Activated naive CD4-positive, alpha-beta T cell treated with anti-CD3 and anti-CD28 coated beads, Interleukin-2, amount 50 U/mL, for 24 hours (primary cell): ENCODE results near the gene PARVB.

Source experiments
- H3K27ac Mint-ChIP-seq: one replicate; pipeline ENCODE4 v1.8.0; 2021; ENCODE audit warnings: mild to moderate bottlenecking, mixed read lengths
- H3K27me3 Mint-ChIP-seq: one replicate; pipeline ENCODE4 v1.8.0; 2021; ENCODE audit warnings: mixed read lengths
- H3K36me3 Mint-ChIP-seq: one replicate; pipeline ENCODE4 v1.8.0; 2021; ENCODE audit warnings: mixed read lengths
- H3K4me1 Mint-ChIP-seq: one replicate; pipeline ENCODE4 v1.8.0; 2021; ENCODE audit warnings: mixed read lengths
- H3K4me3 Mint-ChIP-seq: one replicate; pipeline ENCODE4 v1.8.0; 2021; ENCODE audit warnings: mild to moderate bottlenecking, mixed read lengths
- H3K9me3 Mint-ChIP-seq: one replicate; pipeline ENCODE4 v1.8.0; 2021; ENCODE audit warnings: mixed read lengths

PARVB gene

GRCh38 chr22:44030702-44031082 is 6.6 kb downstream of the PARVB start:
- H3K27me3 Mint-ChIP-seq: peaks cover 12% of the 10 kb centered on the region
- H3K36me3 Mint-ChIP-seq: no peaks in the 10 kb centered on the region
- H3K4me3 Mint-ChIP-seq: no peak overlapping the region
- H3K27ac Mint-ChIP-seq: no peak overlapping the region
- H3K4me1 Mint-ChIP-seq: peaks cover 18% of the 10 kb centered on the region
- H3K9me3 Mint-ChIP-seq: no peaks in the 10 kb centered on the region

- Mint-ChIP-seq H3K36me3 (no peaks in the 10 kb centered on the region), H3K9me3 (no peaks in the 10 kb centered on the region), H3K27ac (peak overlapping the region; percentile 14), H3K4me3 (no peak overlapping the region), H3K27me3 (peaks cover 6% of the 10 kb centered on the region), H3K4me1 (peaks cover 14% of the 10 kb centered on the region)
Observed at GRCh38 chr22:44031158-44031952, 7.3 kb downstream of the PARVB start.

- Mint-ChIP-seq H3K27me3 (peaks cover 2% of the 10 kb centered on the region), H3K9me3 (no peaks in the 10 kb centered on the region), H3K36me3 (no peaks in the 10 kb centered on the region), H3K4me1 (peaks cover 6% of the 10 kb centered on the region), H3K27ac (no peak overlapping the region), H3K4me3 (no peak overlapping the region)
Observed at GRCh38 chr22:44032126-44032730, 8.1 kb downstream of the PARVB start.

- H3K9me3 Mint-ChIP-seq: no peaks in the 10 kb centered on the region
- no peaks in the 10 kb centered on the region for H3K36me3 Mint-ChIP-seq
- H3K27me3 Mint-ChIP-seq: peaks cover 2% of the 10 kb centered on the region
- H3K4me3 Mint-ChIP-seq: no peak overlapping the region
- peaks cover 6% of the 10 kb centered on the region for H3K4me1 Mint-ChIP-seq
- no peak overlapping the region for H3K27ac Mint-ChIP-seq
Observed at GRCh38 chr22:44033287-44033686, 9.2 kb downstream of the PARVB start.

GRCh38 chr22:44033694-44034093 is 9.6 kb downstream of the PARVB start:
- Mint-ChIP-seq H3K27ac (no peak overlapping the region), H3K4me1 (peaks cover 6% of the 10 kb centered on the region), H3K9me3 (no peaks in the 10 kb centered on the region), H3K27me3 (peaks cover 2% of the 10 kb centered on the region), H3K36me3 (no peaks in the 10 kb centered on the region), H3K4me3 (no peak overlapping the region)

- Mint-ChIP-seq H3K27ac (no peak overlapping the region), H3K27me3 (no peaks in the 10 kb centered on the region), H3K36me3 (no peaks in the 10 kb centered on the region), H3K4me1 (peaks cover 4% of the 10 kb centered on the region), H3K9me3 (no peaks in the 10 kb centered on the region), H3K4me3 (no peak overlapping the region)
Observed at GRCh38 chr22:44037519-44038375, 13.6 kb downstream of the PARVB start.

GRCh38 chr22:44039566-44040171 is 15.6 kb downstream of the PARVB start:
- H3K27ac Mint-ChIP-seq: no peak overlapping the region

GRCh38 chr22:44042249-44043218 is 18.4 kb downstream of the PARVB start:
- peaks cover 5% of the 10 kb centered on the region for H3K4me1 Mint-ChIP-seq

More at GRCh38 chr22:44039566-44040171, 15.6 kb downstream of the PARVB start:
- Mint-ChIP-seq H3K9me3 (no peaks in the 10 kb centered on the region), H3K27me3 (no peaks in the 10 kb centered on the region), H3K36me3 (no peaks in the 10 kb centered on the region), H3K4me3 (no peak overlapping the region), H3K4me1 (peaks cover 5% of the 10 kb centered on the region)

GRCh38 chr22:44045145-44045544 is 21.0 kb downstream of the PARVB start:
- no peak overlapping the region for H3K27ac Mint-ChIP-seq
- no peaks in the 10 kb centered on the region for H3K9me3 Mint-ChIP-seq
- no peaks in the 10 kb centered on the region for H3K36me3 Mint-ChIP-seq
- H3K27me3 Mint-ChIP-seq: no peaks in the 10 kb centered on the region
- peaks cover 10% of the 10 kb centered on the region for H3K4me1 Mint-ChIP-seq
- no peak overlapping the region for H3K4me3 Mint-ChIP-seq

More at GRCh38 chr22:44042249-44043218, 18.4 kb downstream of the PARVB start:
- Mint-ChIP-seq H3K36me3 (no peaks in the 10 kb centered on the region), H3K4me3 (no peak overlapping the region), H3K9me3 (no peaks in the 10 kb centered on the region), H3K27ac (no peak overlapping the region), H3K27me3 (no peaks in the 10 kb centered on the region)

GRCh38 chr22:44046485-44047141 is 22.5 kb downstream of the PARVB start:
- Mint-ChIP-seq H3K27ac (no peak overlapping the region), H3K27me3 (peaks cover 4% of the 10 kb centered on the region), H3K36me3 (no peaks in the 10 kb centered on the region), H3K4me1 (peaks cover 10% of the 10 kb centered on the region), H3K9me3 (no peaks in the 10 kb centered on the region), H3K4me3 (no peak overlapping the region)

- H3K27ac Mint-ChIP-seq: no peak overlapping the region
- H3K27me3 Mint-ChIP-seq: peaks cover 4% of the 10 kb centered on the region
- H3K4me1 Mint-ChIP-seq: peaks cover 5% of the 10 kb centered on the region
- no peaks in the 10 kb centered on the region for H3K9me3 Mint-ChIP-seq
- H3K4me3 Mint-ChIP-seq: peak overlapping the region; percentile 55
- no peaks in the 10 kb centered on the region for H3K36me3 Mint-ChIP-seq
Observed at GRCh38 chr22:44047891-44048301, 23.8 kb downstream of the PARVB start.

- Mint-ChIP-seq H3K4me1 (peaks cover 5% of the 10 kb centered on the region), H3K4me3 (no peak overlapping the region), H3K36me3 (no peaks in the 10 kb centered on the region), H3K9me3 (no peaks in the 10 kb centered on the region), H3K27me3 (peaks cover 4% of the 10 kb centered on the region), H3K27ac (no peak overlapping the region)
Observed at GRCh38 chr22:44049486-44050231, 25.6 kb downstream of the PARVB start.

- no peak overlapping the region for H3K4me3 Mint-ChIP-seq
- no peaks in the 10 kb centered on the region for H3K9me3 Mint-ChIP-seq
- H3K27me3 Mint-ChIP-seq: peaks cover 4% of the 10 kb centered on the region
- no peaks in the 10 kb centered on the region for H3K36me3 Mint-ChIP-seq
- peaks cover 5% of the 10 kb centered on the region for H3K4me1 Mint-ChIP-seq
- no peak overlapping the region for H3K27ac Mint-ChIP-seq
Observed at GRCh38 chr22:44050766-44051355, 26.8 kb downstream of the PARVB start.
